KBM-7 (cell line): ENCODE data around the gene SRY.
"Not testable (repeated sequence)": the region's sequence is repeated elsewhere in the genome, so short reads cannot be mapped to it uniquely, and the experiment has no call there.

Experiments
- DNase-seq: peaks from one replicate; pipeline ENCODE4 v3.0.0-alpha.2; 2015
- in situ Hi-C: fragments of 300-500 bp; cut with MboI; formaldehyde crosslinking; loops from 2 replicates; pipeline ENCODE4 v1.14.3; 2020; ENCODE audit warnings: low sequenced_read_pairs, low pct_unique_long_range_greater_than_20kb, mixed read lengths

Gene SRY

DNA sequence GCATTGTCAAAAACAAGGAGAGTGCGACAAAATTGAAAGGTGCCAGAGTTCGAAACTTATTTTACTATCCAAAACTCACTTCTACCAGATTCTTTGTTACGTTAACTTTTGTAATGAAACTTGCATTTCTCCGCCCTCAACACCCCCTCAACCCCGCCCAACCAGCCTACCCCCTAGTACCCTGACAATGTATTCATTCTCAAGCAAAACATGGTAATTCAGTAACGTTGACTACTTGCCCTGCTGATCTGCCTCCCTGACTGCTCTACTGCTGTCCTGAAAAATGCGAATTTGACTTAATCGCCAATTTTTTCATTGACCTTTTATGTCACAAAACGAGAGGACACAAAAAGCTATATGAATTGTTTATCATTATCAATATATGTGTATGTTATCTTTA, at the start of gene SRY:
Gene SRY (minus strand): TSS at position 83 of the 400 bp plus-strand sequence. CDS start 79 bp downstream, at position 4.
- no peak for DNase-seq
- in situ Hi-C loops: no loop called here

DNA sequence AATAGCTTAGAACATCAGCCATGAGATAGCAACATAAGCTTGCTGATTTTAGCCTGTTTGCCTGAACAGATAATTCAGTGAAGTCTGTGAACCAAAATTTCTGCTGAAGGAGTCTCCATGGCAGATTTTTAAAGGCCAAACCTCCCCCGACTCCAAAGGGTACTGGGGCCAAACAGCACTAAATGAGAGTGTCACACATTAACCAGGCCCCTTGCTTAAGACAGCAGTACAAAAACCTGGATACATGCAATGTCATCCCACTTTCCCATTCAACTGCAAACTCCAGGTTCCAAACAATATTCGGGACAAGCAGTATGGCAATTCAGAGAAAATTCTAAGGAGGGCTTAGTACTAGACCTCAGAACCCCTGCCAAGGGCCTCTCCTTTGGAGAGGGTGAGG, 49.6 kb upstream of the SRY start:
- no peak for DNase-seq
- in situ Hi-C loops: no loop called here

DNA sequence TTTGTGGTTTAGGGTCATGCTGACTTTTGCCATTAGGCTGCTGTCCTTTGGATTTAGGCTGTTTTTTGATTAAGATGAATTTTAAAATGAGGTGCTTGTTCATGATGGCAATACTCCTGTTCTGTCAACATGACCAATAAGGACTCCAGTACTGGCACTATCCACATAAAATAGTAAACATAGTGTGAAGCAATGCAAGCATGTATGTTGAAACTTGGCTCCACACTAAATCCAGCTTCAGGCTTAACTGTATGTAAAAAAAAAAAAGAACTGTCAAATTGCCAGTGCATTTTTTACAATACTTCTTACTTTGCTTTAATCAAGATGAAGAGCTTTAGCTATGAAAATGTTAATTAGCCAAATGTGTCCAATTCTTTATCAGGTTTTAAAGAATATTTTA, 47.7 kb upstream of the SRY start:
- in situ Hi-C loops: no loop called here
- no peak for DNase-seq

DNA sequence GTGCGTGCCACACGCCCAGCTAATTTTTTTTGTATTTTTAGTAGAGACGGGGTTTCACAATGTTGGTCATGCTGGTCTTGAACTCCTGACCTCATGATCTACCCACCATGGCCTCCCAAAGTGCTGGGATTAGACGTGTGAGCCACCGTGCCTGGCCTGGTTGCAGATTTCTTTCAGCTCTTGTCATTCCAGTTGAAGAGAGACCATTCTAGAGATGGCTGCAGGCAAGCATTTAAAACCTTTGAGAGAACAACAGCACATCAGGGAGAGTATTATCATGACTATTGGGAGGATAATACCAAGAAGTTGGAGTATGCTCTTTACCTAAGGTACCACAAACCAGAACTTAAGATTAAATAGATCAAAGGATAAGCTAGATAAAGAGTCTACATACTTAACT, 41.0 kb upstream of the SRY start:
- no peak for DNase-seq
- in situ Hi-C loops: no loop called here

DNA sequence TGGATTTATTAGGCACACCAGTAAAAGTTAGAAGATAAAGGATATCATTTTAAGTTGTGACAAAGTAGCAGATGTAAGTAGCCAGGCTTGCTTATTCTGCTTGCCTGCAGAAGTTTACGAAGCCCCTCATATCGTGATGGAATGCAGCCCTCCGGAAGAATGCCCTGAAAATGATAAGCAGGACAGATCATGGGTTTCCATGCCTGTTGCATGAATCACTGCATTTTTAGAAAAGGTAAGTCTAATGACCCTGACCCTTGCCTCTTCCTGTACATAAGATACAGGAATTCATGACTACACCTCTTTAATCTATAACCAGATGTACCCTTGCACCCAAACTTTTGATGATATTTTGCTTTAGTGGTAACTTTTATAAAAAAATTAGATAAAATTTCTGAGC, 37.0 kb upstream of the SRY start:
- in situ Hi-C loops: no loop called here
- DNase-seq: no peak

DNA sequence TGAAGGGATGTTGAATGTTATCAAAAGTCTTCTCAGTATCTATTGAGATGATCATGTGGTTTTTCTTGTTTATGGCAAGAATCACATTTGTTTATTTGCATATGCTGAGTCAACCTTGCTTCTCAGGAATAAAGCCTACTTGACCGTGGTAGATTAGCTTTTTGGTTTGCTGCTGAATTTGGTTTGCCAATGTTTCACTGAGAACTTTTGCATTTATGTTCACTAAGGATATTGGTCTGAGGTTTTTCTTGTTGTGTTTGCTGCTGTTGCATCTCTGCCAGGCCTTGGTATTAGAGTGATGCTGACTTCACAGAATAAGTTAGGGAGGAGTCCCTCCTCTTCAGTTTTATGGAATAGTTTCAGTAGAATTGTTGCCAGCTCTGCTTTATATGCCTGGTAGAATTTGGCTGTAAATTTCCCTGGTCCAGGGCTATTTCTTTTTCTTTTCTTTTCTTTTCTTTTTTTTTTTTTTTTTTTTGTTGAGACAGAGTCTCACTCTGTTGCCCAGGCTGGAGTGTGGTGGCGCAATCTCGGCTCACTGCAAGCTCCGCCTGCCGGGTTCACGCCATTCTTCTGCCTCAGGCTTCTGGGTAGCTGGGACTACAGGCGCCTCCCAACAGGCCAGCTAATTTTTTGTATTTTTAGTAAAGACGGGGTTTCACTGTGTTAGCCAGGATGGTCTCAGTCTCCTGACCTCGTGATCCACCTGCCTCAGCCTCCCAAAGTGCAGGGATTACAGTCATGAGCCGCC, 29.8 kb upstream of the SRY start:
- DNase-seq, in situ Hi-C loops: not testable (repeated sequence)

DNA sequence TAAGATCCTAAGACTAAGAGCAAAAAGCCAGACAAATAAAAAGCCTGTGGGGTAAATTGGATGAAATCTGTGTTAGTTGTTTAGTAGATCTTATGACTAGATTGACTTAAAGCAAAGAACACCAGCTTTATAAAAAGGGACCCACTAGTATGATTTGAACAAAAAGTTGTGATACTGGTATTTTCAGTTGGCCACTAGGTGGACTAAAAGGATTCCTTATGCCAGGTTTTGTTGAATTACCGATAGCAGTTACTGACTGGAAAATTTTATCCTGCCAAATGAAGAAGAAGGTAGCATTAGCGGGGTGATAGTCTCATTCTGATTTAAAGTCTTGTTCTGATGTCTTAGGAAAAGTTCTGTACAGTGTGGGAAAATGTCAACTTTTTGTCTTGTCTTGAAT, 12.8 kb upstream of the SRY start:
- peak; percentile 62 for DNase-seq
- in situ Hi-C loops: no loop called here

DNA sequence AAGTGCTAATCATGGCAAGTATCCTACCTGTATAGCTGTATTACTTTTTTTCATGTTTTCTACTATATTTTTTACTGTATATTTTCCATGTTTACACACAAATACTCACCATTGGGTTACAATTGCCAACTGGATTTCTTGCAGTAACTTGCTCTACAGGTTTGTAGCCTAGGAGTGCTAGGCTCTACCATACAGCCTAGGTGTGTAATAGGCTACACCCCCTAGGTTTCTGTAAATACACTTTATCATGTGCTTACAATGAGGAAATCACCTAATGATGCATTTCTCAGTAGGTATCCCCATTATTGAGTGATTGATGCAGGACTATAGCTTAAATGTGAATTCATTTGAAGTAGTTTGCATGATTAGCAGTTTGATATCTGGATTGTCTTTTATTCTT, 10.5 kb upstream of the SRY start:
- no peak for DNase-seq
- in situ Hi-C loops: no loop called here

DNA sequence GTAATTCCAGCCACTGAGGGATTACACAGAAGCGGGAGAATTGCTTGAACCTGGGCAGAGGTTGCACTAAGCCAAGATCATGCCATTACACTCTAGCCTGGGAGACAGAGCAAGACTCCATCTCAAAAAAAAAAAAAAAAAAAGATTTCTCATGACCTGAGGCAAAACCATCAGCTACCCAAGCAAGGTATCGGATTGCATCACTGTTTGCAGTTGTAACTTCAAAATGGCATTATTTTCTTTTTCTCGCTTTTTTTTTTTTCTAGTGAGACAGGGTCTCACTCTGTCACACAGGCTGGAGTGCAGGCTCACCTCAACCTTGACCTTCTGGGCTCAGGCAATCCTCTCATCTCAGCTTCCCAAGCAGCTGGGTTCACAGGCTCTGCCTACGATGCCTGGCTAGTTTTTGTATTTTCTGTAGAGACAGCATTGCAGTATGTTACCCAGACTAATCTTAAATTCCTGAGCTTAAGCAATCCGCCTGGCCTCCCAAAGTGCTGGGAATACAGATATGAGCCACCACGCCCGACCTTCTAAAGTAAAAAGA, 9.6 kb upstream of the SRY start:
- in situ Hi-C loops: no loop called here

DNA sequence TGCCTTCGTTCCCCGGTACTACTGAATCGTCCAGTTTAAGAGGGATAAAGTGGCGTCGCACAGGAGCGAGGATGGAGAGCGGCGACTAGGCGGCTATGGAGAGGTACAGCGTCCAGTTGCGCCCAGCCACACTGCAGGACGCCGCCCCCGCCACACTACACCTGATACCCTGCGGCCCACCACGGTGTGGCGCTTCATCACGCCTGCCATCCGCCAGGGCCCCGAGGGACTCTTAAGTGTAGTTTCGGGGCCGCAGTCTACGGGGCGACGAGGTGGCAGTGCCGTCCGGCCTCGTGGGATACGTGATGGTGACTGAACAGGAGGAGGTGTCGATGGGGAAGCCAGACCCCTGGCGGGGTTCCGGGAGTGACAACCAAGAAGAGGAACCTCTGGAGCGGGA, 2.3 kb upstream of the SRY start:
- in situ Hi-C loops: no loop called here
- DNase-seq: no peak

More for the DNA sequence above, 9.6 kb upstream of the SRY start:
- DNase-seq: no peak

DNA sequence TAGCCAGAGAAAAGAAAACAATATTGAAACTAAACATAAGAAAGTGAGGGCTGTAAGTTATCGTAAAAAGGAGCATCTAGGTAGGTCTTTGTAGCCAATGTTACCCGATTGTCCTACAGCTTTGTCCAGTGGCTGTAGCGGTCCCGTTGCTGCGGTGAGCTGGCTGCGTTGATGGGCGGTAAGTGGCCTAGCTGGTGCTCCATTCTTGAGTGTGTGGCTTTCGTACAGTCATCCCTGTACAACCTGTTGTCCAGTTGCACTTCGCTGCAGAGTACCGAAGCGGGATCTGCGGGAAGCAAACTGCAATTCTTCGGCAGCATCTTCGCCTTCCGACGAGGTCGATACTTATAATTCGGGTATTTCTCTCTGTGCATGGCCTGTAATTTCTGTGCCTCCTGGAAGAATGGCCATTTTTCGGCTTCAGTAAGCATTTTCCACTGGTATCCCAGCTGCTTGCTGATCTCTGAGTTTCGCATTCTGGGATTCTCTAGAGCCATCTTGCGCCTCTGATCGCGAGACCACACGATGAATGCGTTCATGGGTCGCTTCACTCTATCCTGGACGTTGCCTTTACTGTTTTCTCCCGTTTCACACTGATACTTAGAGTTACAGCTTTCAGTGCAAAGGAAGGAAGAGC, 488 bp downstream of the SRY start:
- no peak for DNase-seq
- in situ Hi-C loops: no loop called here
